GM19043 (cell line): ENCODE results near the gene ENTHD1.

Experiments used
- ATAC-seq: cut with Tn5 transposase; IDR thresholded peaks from one replicate; pipeline ENCODE4 v1.9.1; 2021; ENCODE audit warnings: low read depth; ENCODE audit not compliant: unreplicated experiment

ENTHD1 gene, protein sequence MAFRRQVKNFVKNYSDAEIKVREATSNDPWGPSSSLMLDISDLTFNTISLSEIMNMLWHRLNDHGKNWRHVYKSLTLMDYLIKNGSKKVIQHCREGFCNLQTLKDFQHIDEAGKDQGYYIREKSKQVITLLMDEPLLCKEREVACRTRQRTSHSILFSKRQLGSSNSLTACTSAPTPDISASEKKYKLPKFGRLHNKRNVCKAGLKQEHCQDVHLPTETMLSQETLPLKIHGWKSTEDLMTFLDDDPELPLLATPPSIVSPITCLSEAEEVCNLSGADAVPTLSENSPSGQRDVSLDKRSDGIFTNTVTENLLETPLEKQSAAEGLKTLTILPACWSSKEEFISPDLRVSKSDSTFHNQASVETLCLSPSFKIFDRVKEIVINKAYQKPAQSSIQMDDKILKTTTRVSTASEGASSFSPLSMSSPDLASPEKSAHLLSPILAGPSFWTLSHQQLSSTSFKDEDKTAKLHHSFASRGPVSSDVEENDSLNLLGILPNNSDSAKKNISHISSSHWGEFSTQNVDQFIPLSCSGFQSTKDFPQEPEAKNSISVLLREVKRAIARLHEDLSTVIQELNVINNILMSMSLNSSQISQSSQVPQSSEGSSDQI

GRCh38 chr22:39893526-39893925, at the start of gene ENTHD1:
TSS of gene ENTHD1 (minus strand) at chr22:39893760. CDS start at chr22:39887748, 6,012 bp downstream.
- ATAC-seq = no peak

DNA sequence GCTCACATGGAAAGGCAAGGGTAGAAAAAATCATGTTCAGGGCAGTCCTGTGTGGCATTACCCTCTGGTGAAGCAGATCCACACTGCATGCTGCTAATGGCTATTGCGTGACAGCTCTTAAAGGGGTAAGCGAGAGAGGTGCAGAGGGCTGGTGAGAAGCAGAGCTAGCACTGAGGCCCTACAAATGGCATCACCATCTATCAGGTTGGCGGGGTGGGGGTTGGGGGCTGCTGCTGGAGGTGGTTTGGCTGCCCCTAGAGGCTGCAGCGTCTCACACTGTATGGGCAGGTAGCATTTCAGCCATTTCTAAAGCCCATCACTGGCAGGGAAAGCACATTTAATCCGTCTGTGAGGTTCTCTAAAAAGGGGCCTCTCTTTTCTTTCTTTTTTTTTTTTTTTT, 49.8 kb upstream of the ENTHD1 start:
- no peak for ATAC-seq

DNA sequence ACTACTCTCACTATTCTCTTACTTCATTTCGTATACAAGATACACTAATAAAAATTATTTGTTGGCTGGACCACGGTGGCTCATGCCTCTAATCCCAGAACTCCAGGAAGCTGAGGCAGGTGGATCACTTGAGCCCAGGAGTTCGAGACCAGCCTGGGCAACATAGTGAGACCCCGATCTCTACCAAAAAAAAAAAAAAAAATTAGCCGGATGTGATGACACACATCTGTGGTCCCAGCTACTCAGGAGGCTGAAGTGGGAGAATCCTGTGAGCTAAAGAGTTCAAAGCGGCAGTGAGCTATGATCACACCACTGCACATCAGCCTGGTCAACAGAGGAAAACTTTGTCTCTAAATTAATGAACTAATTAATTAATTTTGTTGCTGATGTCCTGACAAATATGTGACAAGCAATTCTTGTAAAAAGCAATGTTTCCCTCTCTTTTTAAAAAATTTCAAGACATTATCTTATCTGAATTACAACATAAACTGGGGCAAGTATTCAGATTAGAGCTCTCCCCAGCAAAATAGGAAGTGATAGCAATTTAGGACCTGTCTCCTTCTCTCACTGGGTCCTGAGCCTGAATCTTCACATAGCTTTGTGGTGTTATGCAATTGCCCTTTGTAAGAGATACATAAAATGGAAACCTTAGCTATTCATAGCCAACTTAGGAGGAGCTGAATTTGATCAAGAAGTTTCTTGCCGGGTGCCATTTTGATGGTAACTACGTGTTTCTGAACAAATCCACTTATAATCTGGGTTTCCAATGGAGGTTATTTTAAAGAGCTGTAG, 49.1 kb upstream of the ENTHD1 start:
- no peak for ATAC-seq

- ATAC-seq = no peak
These were observed 48.0 kb upstream of the ENTHD1 start for GRCh38 chr22:39941601-39942000.

GRCh38 chr22:39940757-39941305, 47.3 kb upstream of the ENTHD1 start:
- ATAC-seq = no peak

GRCh38 chr22:39939830-39940229, 46.3 kb upstream of the ENTHD1 start:
- no peak for ATAC-seq

GRCh38 chr22:39938509-39939111, 45.0 kb upstream of the ENTHD1 start:
- ATAC-seq = no peak

DNA sequence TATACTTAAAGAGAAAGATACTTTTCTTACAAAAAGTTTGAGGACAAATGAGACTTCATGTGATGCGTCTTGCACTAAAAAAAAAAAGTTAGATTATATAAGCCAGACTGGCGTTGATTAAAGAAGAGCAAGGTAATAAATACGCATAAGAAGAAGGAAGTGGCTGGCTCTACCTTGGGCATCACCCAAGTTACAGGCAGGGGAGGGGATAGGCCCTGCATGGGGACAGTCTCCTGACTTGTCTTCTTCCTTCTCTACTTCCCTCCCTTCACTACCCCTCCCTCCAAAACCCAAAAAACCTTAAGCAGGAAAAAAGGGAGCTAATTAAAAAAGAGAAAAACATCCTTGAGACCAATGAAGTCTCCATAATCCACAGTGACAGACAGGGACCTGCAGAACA, 44.3 kb upstream of the ENTHD1 start:
- no peak for ATAC-seq

- no peak for ATAC-seq
These were observed 43.1 kb upstream of the ENTHD1 start for GRCh38 chr22:39936523-39937145.

DNA sequence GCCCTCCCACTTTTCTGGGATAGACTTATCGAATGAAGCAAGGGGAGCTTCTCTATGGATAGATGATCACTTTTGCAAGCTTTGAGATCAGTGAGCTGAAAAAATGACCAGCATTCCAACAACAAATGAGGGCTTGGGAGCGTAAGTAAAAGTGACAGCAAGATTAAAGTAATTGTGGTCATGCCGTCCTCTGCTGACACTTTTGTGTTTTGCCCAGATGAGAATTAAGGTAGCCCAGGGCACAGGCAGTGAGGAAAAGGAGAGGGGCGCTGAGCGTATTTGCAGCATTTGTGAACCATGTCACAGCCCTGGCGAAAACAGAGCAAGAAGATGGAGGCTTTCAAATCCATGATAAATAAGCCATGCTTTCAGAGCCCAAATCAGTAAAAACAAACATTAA, 42.1 kb upstream of the ENTHD1 start:
- no peak for ATAC-seq

DNA sequence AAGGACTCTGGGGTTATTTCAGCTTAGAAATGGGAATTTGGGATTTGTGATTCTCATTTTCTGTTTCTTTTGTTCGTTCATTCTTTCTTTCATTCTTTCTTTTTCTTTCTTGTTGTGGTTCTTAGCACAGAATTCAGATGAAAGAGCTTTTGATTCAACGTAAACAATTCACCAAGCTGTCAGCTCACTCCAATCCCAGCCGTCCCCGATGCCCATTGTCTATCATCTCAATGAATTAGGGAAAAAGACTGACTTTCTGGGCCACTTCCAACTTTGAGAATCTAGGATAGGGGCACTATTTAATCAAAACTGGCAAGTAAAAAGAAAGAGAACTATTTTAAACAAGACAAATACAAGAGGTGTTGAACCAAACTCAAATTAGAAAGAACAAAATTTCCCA, 41.6 kb upstream of the ENTHD1 start:
- ATAC-seq = no peak

DNA sequence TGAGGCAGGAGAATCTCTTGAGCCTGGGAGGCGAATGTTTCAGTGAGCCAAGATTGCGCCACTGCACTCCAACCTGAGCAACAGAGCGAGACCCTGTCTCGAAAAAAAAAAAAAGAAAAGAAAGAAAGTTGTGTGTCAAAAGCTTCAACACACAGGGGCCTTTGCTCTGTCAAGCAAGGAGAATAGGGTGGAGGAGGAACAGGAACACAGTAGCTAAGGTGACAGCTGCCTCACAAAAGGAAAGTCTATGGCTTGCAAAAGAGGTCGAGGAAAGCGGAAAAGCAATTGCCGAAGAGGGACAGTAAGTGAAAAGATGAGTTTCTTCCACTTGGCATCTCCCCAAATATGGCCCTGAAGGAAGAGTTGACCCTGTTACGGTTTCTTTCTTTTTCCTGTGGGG, 40.2 kb upstream of the ENTHD1 start:
- no peak for ATAC-seq

GRCh38 chr22:39932918-39933649, 39.5 kb upstream of the ENTHD1 start:
- no peak for ATAC-seq

DNA sequence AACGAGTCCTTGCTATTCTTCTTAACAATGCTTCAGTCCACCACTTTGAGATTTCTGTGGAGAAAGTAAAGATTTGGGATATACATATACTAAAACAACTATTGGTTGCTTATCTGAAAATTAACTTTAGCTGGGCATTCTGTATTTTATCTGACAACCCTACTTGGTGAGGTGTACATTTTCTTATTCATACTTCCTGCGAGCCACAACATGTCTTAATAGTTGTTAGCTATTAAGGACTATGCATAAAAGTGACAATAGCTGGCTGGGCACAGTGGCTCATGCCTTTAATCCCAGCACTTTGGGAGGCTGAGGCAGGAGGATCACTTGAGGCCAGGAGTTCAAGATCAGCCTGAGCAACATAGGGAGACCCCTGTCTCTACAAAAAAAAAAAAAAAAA, 38.6 kb upstream of the ENTHD1 start:
- ATAC-seq = no peak

DNA sequence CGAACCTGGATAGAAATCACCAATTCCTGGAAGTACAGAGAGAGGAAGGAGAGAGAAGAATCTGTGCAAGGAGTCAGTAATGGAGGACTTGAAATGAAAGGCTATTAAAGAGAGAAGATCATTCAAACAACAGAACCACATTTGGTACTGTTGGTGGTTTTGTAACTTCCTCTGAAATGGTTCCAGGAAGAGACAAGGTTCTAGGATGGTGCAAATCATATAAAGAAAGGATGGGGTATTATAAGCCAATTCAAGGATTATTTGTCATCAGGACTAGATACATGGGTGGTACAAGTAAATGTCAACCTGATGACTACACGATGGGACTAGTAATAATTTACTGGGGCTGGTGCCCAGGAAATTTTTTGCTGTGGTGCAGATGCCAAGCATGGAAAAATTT, 37.7 kb upstream of the ENTHD1 start:
- no peak for ATAC-seq

GRCh38 chr22:39928536-39929520, 35.3 kb upstream of the ENTHD1 start:
- no peak for ATAC-seq

DNA sequence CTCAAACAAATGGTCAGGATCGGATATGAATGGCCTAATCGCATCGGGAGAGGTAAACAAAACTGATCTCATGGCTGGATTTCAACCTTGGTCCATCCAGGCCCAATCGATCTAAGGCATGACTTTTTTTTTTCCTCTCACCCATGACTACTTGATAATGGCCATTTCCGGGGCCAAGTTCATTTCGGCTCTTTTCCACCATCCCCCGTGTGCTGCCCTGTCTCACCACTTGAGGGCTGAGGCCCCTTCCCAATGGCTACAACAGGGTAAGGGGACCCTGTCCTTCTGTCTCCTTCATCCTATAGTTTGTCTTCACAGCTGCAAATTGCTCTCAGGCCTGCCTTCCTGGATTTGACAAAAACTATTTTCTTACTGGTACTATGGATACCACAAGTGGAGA, 34.0 kb upstream of the ENTHD1 start:
- ATAC-seq = no peak

GRCh38 chr22:39926753-39927152, 33.2 kb upstream of the ENTHD1 start:
- no peak for ATAC-seq
